Peyer's patch (tissue), 4 donors: ENCODE data around the gene RPL15.

ENCODE experiments used
- POLR2A ChIP-seq, 2 donors: fragments of 450-650 bp; IDR thresholded peaks; one replicate each; pipeline ENCODE4 v1.5.1; 2017; ENCODE audit warnings: antibody characterized with exemption in 2 of 2, mild to moderate bottlenecking in 2 of 2, moderate library complexity in 2 of 2
- TF ChIP-seq, protein P1 (sequence below), 6 experiments: fragments of 450-650 bp in 4 of 6; fragments of 200-600 bp in 2 of 6; sonication (generic) in 1 of 6; IDR thresholded peaks; one replicate each; pipeline ENCODE4 v1.5.1; 2017 to 2019; ENCODE audit warnings: antibody characterized with exemption in 6 of 6, mild to moderate bottlenecking in 3 of 6, moderate library complexity in 1 of 6

DNA sequence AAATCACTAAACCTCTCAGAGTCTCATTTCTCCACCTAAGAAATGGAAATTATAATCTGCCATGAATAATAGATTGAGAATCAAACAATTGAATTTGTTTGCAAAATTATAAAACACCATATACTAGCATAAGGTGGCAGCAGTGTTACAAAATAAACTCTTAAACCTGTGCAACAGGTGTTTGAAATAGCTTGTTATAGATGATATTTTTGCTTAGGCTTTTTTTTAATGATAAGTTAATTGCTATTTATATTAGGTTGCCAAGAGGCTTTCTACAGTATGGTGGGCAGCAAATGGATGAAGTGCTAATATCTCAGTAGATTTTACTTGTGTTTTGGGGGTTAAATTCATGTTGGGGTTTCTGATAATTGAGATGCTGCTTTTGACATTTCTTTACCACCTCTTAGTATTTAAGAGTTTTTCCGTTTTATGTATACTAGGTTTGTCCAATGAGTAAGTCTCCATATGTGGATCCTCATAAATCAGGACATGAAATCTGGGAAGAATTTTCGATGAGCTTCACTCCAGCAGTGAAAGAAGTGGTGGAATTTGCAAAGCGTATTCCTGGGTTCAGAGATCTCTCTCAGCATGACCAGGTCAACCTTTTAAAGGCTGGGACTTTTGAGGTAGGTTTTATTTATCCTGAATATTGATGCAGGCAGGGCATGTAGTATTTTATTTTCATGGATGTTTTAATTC lies 47.8 kb downstream of the RPL15 start:
- TF ChIP-seq, protein P1, sequence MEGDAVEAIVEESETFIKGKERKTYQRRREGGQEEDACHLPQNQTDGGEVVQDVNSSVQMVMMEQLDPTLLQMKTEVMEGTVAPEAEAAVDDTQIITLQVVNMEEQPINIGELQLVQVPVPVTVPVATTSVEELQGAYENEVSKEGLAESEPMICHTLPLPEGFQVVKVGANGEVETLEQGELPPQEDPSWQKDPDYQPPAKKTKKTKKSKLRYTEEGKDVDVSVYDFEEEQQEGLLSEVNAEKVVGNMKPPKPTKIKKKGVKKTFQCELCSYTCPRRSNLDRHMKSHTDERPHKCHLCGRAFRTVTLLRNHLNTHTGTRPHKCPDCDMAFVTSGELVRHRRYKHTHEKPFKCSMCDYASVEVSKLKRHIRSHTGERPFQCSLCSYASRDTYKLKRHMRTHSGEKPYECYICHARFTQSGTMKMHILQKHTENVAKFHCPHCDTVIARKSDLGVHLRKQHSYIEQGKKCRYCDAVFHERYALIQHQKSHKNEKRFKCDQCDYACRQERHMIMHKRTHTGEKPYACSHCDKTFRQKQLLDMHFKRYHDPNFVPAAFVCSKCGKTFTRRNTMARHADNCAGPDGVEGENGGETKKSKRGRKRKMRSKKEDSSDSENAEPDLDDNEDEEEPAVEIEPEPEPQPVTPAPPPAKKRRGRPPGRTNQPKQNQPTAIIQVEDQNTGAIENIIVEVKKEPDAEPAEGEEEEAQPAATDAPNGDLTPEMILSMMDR (IDR thresholded peaks at IDR 0.05), result no peak
- TF ChIP-seq POLR2A (IDR thresholded peaks at IDR 0.05), result no peak
